RWPE1 (cell line): ENCODE results near the gene PHF23.
A peak's percentile ranks its signal among the peaks of the same experiment; 100 is the strongest.

Experiments
- CTCF ChIA-PET: fragments of 350-600 bp; sonication (Branson Sonifier 250); formaldehyde crosslinking; extraction: SDS; loops from one replicate; lab custom pipeline; 2021; lab: Yijun Ruan, JAX
- POLR2A ChIA-PET: fragments of 400-600 bp; formaldehyde crosslinking; extraction: SDS; loops from one replicate; lab custom pipeline; 2020; ENCODE audit warnings: antibody characterized with exemption; ENCODE audit not compliant: low non-redundant PET; lab: Yijun Ruan, JAX
- DNase-seq: peaks from one replicate; pipeline ENCODE4 v3.0.0; 2012; ENCODE audit warnings: low spot score
- H3K27ac ChIP-seq: fragments of 450-650 bp; 2 replicates; pipeline ENCODE4 v1.5.1; 2017
- TF ChIP-seq, protein P1 (sequence below): fragments of 450-650 bp; conservative IDR thresholded peaks from 2 replicates; pipeline ENCODE4 v1.5.1; 2017; ENCODE audit warnings: low read depth, mild to moderate bottlenecking

The PHF23 gene

DNA sequence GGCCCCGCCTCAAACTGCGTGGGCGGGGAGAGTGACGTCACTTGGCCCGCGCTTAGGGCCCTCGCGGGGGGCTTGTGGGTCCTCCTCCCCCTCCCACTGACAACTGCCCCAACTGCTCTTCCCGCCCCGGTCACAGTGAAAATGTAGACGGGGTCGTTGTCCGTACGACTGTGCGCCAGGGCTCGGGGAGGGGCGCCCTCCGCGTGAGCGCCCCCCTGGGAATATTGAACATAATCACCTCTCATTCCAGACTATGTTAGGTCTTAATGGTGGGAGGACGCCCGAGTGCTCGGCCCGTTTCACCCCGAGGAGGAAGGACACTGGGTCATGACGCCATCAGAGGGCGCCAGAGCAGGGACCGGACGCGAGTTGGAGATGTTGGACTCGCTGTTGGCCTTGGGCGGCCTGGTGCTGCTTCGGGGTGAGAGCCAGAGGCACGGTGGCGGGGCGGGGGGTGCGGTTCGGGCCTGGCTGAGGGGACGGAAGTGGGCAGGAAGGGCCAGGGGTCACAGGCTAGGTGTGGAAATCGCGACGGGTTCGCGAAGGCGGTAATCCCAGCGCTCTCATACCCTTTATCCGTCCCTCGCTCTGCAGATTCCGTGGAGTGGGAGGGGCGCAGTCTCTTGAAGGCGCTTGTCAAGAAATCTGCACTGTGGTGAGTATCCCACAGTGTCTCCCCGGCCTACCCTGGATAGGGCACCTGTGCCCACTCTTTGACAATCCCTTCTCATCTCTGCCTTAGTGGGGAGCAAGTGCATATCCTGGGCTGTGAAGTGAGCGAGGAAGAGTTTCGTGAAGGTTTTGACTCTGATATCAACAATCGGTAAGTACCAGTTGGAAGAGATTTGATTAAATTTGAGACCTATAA, 13.2 kb upstream of the PHF23 start, which contains the start of gene ELP5:
ELP5 (plus strand) TSS at position 40 of the 868 bp plus-strand sequence; CDS start at position 376, 336 bp downstream.
- ChIA-PET POLR2A (no interaction called here), CTCF (interaction anchor here (1.1 kb wide), 1 partner anchor 13 kb away, joined by 9 read pairs; the partner anchor contains the start of gene PHF23)
- DNase-seq, result peak; percentile 96
- H3K27ac ChIP-seq, result peak within 1 kb of the TSS; percentile 98
- TF ChIP-seq, protein P1, sequence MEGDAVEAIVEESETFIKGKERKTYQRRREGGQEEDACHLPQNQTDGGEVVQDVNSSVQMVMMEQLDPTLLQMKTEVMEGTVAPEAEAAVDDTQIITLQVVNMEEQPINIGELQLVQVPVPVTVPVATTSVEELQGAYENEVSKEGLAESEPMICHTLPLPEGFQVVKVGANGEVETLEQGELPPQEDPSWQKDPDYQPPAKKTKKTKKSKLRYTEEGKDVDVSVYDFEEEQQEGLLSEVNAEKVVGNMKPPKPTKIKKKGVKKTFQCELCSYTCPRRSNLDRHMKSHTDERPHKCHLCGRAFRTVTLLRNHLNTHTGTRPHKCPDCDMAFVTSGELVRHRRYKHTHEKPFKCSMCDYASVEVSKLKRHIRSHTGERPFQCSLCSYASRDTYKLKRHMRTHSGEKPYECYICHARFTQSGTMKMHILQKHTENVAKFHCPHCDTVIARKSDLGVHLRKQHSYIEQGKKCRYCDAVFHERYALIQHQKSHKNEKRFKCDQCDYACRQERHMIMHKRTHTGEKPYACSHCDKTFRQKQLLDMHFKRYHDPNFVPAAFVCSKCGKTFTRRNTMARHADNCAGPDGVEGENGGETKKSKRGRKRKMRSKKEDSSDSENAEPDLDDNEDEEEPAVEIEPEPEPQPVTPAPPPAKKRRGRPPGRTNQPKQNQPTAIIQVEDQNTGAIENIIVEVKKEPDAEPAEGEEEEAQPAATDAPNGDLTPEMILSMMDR, result peak; percentile 44

DNA sequence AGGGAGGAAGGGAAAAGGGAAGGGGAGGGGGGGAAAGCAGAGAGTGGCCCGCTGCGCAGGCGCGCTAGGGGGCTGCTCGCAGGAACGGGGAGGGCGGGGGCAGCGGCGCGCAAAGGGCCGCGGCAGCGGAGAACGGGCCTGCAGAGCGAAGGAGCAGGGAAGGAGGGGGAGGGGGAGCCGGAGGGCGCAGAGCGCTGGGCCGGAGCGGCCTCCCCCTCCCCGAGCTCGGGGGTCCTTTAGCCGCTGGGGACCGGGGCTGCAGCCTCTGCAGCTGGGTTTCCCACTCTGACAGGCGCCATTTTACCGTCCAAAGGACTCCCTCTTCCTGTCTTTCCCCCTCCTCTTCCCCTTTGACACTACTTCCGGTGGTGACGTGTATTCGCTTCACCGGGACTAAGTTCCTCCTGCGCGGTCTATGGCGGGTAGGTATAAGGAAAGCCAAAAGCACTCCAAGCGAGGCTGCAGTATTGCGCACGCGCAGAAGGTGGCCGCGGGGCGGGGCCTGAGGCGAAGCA, 12.5 kb upstream of the PHF23 start, which contains the start of gene CTDNEP1:
CTDNEP1 (minus strand) TSS at position 74 of the 515 bp plus-strand sequence. CDS start 438 bp downstream, outside the sequence.
- peak within 1 kb of the TSS; percentile 98 for H3K27ac ChIP-seq
- TF ChIP-seq, protein P1, result no peak
- CTCF ChIA-PET, result interaction anchor here (0.6 to 1.1 kb wide), 3 partner anchors 12 to 1125 kb away, joined by 3 to 9 read pairs (median 4); partner anchors contain the start of gene PHF23
- POLR2A ChIA-PET, result no interaction called here
- peak; percentile 85 for DNase-seq

DNA sequence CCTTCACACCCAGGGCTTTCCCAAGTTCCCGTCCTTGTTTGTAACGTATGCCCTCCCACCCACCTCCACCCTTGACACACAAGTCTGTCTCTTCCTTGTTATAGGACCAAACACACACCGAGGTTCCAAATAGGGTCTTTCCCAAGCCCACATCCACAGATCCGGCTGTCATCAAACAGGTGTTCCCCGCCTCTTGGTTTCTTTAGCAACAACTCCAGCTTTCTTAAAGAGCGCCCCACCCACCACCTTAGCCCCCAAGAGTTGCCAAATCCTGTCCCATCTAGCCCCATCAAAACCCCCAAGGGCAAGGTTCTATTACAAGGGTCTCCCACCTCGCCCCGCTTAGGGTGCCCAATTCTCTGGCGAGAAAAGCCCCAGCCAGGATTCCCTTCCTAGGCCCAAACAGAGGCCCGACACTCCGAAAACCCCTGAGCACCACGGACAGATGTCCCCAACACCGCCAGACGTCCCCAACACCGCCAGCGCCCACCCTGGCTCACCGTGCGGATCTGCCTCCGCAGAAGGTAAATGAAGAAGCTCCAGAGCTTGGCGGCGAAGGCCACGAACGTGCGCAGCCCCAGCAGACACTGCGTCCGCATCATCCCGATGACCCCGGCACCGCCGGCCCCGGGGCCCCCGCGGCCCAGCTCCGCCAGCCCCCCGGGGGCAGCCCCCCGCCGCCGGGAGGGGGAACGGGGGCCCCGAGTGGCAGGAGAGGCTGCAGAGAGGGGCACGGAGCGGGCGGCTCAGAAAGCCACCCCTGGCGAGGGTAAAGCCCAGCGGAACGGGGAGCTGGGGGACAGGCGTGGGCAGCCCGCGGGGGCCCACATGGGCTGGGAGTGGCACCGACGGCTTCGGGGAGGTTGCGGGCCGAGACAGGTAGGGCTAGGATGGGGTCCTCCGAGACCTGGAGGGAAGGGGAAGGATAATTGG, 11.7 kb upstream of the PHF23 start:
- TF ChIP-seq, protein P1, result no peak
- H3K27ac ChIP-seq, result peak overlapping the region; percentile 98
- ChIA-PET CTCF (interaction anchor here (0.6 to 1.1 kb wide), 3 partner anchors 12 to 1126 kb away, joined by 3 to 9 read pairs (median 4); partner anchors contain the start of gene PHF23), POLR2A (interaction anchor here (0.7 kb wide), 1 partner anchor 9 kb away, joined by 4 read pairs; the partner anchor contains the start of gene GABARAP)
- DNase-seq, result no peak

- ChIA-PET POLR2A (interaction anchor here (0.6 kb wide), 1 partner anchor 8 kb away, joined by 7 read pairs; no protein-coding TSS in a partner anchor), CTCF (interaction anchor here (1.2 kb wide), 1 partner anchor 8 kb away, joined by 5 read pairs; no protein-coding TSS in a partner anchor)
- TF ChIP-seq, protein P1, result no peak
- peak overlapping the region; percentile 98 for H3K27ac ChIP-seq
- DNase-seq, result no peak
Measured at GRCh38 chr17:7249830-7250229, 10.6 kb upstream of the PHF23 start.

GRCh38 chr17:7249214-7249613, 10.0 kb upstream of the PHF23 start:
- TF ChIP-seq, protein P1, result no peak
- CTCF ChIA-PET, result interaction anchor here (1.2 kb wide), 1 partner anchor 7 kb away, joined by 5 read pairs; no protein-coding TSS in a partner anchor
- DNase-seq, result no peak
- POLR2A ChIA-PET, result interaction anchor here (0.6 kb wide), 1 partner anchor 9 kb away, joined by 7 read pairs; no protein-coding TSS in a partner anchor
- H3K27ac ChIP-seq, result peak overlapping the region; percentile 98
